ENCODE measurements around the gene KDM4C.

DNA sequence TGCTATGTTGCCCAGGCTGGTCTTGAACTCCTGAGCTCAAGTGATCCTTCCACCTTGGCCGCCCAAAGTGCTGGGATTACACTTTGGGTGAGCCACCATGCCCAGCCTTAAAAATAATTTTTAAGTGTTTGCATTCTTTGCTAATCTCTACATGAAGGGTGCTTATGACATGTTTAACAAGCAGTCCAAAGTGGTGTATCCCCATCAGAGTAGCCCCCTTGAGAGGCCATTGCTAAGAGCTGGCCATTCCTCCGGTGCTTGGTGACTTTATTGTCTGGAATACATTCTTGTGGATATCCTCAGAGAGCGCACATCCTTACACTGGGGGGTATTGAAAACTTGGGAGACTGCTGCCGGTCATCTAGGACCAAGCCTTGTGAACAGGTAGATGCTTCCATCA is 395.4 kb downstream of the KDM4C start:
- TF ChIP-seq JUN (IDR thresholded peaks at IDR 0.05; ENCODE audit: low read depth, low read length) (no peak), TEAD4 (IDR thresholded peaks at IDR 0.05; ENCODE audit: low read depth, low read length) (no peak), RAD21 (IDR thresholded peaks at IDR 0.05 in 1 of 2, conservative IDR thresholded peaks at IDR 0.05 in 1 of 2; ENCODE audit: low read depth in 2 of 2, low read length in 2 of 2) (no peak), POLR2A (IDR thresholded peaks at IDR 0.05; ENCODE audit: control extremely low read depth in 1 of 2, low read depth in 2 of 2, low read length in 2 of 2) (no peak), EGR1 (IDR thresholded peaks at IDR 0.05; ENCODE audit: borderline replicate concordance, low read depth, low read length) (no peak)
- TF ChIP-seq, protein P1, sequence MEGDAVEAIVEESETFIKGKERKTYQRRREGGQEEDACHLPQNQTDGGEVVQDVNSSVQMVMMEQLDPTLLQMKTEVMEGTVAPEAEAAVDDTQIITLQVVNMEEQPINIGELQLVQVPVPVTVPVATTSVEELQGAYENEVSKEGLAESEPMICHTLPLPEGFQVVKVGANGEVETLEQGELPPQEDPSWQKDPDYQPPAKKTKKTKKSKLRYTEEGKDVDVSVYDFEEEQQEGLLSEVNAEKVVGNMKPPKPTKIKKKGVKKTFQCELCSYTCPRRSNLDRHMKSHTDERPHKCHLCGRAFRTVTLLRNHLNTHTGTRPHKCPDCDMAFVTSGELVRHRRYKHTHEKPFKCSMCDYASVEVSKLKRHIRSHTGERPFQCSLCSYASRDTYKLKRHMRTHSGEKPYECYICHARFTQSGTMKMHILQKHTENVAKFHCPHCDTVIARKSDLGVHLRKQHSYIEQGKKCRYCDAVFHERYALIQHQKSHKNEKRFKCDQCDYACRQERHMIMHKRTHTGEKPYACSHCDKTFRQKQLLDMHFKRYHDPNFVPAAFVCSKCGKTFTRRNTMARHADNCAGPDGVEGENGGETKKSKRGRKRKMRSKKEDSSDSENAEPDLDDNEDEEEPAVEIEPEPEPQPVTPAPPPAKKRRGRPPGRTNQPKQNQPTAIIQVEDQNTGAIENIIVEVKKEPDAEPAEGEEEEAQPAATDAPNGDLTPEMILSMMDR (IDR thresholded peaks at IDR 0.05; ENCODE audit: control extremely low read depth in 1 of 3, insufficient read depth in 1 of 3, low read depth in 1 of 3, low read length in 3 of 3): no peak
- TF ChIP-seq, protein P2, sequence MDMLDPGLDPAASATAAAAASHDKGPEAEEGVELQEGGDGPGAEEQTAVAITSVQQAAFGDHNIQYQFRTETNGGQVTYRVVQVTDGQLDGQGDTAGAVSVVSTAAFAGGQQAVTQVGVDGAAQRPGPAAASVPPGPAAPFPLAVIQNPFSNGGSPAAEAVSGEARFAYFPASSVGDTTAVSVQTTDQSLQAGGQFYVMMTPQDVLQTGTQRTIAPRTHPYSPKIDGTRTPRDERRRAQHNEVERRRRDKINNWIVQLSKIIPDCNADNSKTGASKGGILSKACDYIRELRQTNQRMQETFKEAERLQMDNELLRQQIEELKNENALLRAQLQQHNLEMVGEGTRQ (IDR thresholded peaks at IDR 0.05; ENCODE audit: low read length): no peak

Data from H1 (cell line).